Stimulated activated CD8-positive, alpha-beta memory T cell treated with anti-CD3 and anti-CD28 coated beads, Interleukin-4, amount 100 ng/mL, for 1 hour (primary cell): ENCODE data around the gene TPM2.

Source experiments
- DNase-seq, 2 donors: peaks; one replicate each; pipeline ENCODE4 v3.0.0-alpha.2; 2020; ENCODE audit warnings: low read depth in 2 of 2, low spot score in 1 of 2

TPM2 gene

GRCh38 chr9:35718721-35719511 is 29.2 kb upstream of the TPM2 start:
- no peak for DNase-seq

- no peak for DNase-seq
Observed at GRCh38 chr9:35717132-35717870, 27.6 kb upstream of the TPM2 start.

DNA sequence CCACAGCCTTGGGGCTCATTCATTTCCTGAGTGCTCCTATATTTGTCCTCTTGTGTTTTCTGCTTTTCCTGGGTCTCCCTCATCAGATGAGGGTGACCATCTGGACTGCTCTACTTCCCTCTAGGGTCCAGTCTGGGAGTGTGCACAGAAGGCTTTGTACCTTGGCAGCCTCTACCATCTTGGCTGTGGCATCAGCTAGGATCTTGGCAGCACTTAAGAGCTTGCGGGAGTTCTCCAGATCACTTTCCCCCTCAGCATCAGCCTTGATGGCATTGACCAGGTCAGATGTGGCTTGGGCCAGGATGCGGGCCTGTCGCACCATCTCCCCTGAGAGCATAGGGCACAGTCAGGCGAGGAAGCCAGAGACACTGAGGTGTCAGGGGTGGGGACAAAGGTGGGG is 26.5 kb upstream of the TPM2 start:
- no peak for DNase-seq

DNA sequence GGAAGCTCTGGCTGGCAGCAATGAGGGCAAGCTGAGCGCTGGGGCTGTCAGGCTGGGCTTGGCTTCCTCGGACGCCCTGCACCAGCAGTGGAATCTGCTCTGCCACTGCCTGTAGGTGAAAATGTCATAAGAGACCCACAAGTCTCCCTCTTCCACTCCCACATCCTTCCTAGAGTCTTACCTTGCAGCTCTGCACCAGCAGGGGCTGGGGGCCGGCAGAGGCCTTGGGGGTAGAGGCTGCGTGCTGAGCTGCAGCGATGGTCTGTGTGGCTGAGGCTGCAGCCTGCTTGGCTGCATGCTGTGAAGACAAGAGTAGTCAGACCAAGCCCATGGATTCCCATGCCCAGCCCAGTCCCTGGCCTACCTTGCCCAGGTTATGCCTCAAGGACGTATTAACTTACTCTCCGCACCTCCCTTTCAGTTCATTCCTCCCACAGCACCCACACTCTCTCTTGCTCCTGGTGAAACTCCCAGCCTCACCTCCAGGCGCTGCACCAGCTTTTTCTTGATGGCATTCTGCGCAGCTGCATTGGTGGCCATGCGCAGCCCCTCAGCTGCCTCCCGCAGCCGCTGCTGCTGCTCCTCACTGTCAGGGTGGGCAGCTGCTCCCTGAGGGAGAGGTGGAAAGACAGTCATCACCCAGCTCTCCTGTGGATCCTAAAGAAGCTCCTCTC is 25.0 kb upstream of the TPM2 start:
- no peak for DNase-seq

- no peak for DNase-seq
Observed at GRCh38 chr9:35714123-35714522, 24.4 kb upstream of the TPM2 start.

DNA sequence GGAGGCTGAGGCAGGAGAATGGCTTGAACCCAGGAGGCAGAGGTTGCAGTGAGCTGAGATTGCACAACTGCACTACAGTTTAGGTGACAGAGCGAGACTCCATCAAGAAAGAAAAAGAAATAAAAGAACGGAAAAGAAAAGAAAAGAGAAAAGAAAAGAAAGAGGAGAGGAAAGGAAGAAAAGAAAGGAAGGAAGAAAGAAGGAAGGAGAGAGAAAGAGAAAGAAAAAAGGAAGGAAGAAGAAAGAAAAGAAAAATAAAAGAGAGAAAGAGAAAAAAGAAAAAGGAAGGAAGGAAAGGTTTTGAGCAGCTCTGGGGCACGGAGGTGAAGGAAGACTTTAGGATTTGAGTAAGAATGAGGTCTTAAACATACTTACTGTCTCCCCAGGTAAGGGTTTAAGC is 23.9 kb upstream of the TPM2 start:
- DNase-seq: no peak

GRCh38 chr9:35712762-35713400 is 23.2 kb upstream of the TPM2 start:
- DNase-seq: no peak

DNA sequence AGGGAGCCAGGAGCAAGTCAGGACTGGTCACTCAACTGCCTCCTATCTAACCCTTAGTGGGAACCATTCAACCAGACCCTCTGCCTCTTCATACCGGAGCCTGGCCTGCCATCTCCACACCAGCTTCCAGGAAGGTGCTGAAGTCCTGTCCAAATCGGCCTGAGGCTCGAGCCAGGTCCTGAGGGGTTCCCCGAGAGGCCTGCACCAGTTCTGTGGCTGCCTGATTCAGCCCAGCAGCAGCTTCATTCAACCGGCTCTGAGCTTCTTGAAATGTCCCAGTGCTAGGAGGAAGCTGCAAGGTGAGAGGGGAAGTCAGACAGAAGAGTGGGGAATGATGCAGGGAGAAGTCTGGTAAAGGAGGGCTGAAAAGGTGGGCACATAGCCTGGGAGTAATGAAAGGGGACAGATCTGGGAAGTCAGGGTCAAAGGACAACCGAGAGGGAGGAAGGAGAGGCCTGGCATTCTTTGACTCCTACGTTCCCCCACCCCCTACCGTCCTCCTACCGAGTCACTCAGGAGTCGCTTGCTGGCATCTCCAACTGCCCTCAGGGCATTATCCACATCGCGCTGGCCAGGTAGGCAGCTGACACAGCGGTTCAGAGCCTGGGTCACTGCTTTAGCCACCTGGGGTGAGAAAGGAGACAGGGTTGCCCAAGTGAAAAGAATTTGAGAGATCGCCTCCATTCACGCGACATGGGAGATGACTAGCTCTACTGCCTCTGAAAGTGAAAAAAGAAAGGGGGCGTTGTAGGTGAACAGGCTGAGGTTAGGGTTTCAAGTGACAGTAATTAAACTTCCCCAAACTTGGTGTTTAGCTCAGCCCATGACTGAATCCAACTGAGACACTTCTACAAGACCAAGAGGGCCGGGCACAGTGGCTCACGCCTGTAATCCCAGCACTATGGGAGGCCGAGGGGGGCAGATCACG is 22.0 kb upstream of the TPM2 start:
- no peak for DNase-seq

- DNase-seq: no peak
Observed at GRCh38 chr9:35710818-35711500, 21.2 kb upstream of the TPM2 start.

- no peak for DNase-seq
Observed at GRCh38 chr9:35708146-35708545, 18.4 kb upstream of the TPM2 start.

DNA sequence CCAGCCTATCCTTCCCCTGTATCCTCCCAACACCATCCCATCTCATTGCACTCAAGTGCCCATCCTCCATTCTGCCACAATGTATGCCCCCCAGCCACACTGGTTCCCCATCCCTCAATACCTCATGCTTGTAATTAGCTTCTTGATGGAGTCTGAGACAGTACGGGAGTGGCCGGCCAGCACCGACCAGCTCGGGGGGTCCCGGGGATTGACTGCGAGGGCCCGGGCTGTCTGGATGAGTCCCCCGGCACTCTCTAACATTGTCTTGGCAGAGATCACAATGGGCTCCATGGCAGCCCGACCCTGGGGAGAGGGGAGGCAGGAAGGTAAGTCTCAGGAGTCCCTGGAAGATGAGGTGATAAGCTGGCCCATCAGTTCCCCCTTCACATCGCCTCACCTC is 17.2 kb upstream of the TPM2 start:
- DNase-seq: no peak

DNA sequence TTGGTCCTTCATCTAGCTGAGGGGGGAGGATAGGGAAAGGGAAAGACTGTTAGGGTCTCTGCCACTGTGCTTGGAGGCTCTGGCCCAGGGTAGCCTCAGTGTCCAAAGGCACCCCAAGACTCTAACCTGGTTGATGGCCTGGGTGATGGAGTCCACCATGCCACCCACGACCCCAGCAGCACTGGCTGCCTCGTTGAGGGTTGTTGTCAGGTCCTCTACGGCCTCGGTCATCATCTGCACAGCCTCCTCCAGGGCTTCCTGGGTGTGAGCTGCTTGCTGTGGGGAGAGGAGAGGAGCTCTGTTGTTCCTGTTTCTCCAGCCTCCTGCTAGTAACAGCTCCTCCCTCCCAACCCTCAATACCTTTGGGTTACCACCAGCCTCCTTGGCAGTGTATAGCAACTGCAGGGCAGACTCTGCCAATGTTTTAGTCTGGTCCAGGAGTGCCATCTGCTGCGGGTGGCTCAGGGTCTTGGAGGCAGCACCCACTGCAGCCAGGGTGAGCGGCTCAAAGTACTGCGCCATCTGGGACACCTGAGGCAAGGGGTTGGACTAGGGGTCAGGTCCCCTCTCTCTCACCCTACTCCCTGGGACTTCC is 16.2 kb upstream of the TPM2 start:
- no peak for DNase-seq

DNA sequence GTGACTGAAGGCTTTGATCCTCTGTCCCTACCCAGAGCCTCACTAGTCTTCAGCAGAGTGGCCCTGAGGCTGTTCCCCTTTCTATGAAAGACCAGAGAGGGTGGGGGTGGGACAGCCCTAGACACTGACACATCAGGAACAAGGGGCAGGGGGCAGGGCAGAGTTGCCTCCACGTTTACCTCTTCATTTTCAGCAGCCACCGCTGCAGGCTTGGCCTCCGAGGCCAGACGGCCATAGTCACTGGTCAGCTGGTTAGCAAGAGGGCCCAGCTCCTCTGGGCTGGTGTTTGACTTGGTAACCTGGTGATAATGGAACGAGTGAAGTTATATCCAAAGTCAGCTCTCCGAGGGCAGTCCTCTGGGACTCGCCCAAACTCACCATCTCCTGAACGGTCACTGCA is 15.6 kb upstream of the TPM2 start:
- no peak for DNase-seq

- DNase-seq: no peak
Observed at GRCh38 chr9:35703906-35704672, 14.4 kb upstream of the TPM2 start.

DNA sequence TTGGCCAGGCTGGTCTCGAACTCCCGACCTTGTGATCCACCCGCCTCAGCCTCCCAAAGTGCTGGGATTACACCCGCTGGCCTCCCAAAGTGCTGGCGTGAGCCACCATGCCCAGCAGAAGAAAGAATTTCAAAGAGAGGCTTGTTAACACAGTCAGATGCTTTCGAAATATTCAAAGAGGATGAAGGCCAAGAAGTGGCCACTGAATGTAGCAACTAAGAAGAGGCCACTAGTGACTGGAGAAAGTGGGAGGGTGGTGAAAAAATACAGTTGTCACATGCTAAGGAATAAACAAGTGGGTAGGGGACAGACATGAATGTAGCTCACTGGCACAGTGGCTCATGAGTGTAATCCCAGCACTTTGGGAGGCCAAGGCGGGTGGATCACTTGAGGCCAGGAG is 13.0 kb upstream of the TPM2 start:
- no peak for DNase-seq

DNA sequence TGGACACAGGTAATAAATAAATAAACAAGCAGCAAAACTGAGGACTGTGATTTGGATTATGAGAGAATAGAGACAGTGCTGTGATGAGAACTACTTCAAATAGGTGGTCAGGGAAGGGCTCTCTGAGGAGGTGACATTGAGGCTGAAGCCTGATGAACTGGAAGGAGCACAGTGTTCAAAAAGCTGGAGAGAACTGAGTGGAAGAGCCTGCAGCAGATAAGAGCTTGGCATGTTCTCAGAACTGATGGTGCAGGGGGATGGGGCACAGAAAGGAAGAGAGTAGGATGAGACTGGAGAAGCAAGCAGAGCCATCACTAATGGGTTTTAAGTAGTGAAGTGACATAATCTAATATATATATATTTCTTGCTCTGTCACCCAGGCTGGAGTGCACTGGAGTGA is 11.2 kb upstream of the TPM2 start:
- DNase-seq: no peak

GRCh38 chr9:35700031-35700430 is 10.3 kb upstream of the TPM2 start:
- DNase-seq: no peak

GRCh38 chr9:35698231-35698630 is 8.5 kb upstream of the TPM2 start:
- DNase-seq: no peak

GRCh38 chr9:35697486-35697885 is 7.8 kb upstream of the TPM2 start:
- no peak for DNase-seq
